Measurements from ENCODE around the gene SCD.

The SCD gene

DNA sequence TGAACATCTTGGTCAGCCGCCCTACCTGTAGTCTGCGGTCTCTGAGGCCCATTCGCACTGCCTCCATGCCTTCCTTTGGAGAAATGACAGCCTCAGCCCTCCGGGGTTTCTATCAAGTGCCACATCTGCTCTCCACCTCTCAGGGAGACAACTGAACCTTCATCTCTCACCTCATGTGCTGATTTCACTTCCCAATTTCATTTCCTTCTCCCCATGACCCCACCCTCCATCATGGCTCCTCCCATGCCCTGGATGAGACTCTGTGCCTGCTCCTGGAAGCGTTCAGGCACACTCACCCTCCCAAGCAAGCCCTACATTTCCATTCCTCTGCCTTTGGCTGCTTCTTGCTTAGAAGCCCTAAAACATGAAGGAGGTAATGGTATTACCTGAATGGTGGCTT is 7.8 kb upstream of the SCD start:
- Histone ChIP-seq H3K4me3 (ENCODE audit: severe bottlenecking) (no peak overlapping the region), H3K9me3 (ENCODE audit: severe bottlenecking) (no peaks in the 10 kb centered on the region), H3K27me3 (ENCODE audit: insufficient read depth, poor library complexity, severe bottlenecking) (no peaks in the 10 kb centered on the region), H3K4me1 (ENCODE audit: insufficient read depth, poor library complexity, severe bottlenecking) (no peaks in the 10 kb centered on the region), H3K27ac (ENCODE audit: poor library complexity, severe bottlenecking) (no peak overlapping the region), H3K36me3 (ENCODE audit: low read depth) (no peaks in the 10 kb centered on the region)
- TF ChIP-seq CTCF (IDR thresholded peaks at IDR 0.05; ENCODE audit: poor library complexity, severe bottlenecking) = no peak
- DNase-seq (ENCODE audit: low spot score) (no peak), ATAC-seq (ENCODE audit: low read depth) (no peak)

GRCh38 chr10:100340948-100341847 is 5.8 kb upstream of the SCD start:
- H3K4me3 ChIP-seq (ENCODE audit: severe bottlenecking) = no peak overlapping the region
- no peak for TF ChIP-seq CTCF (IDR thresholded peaks at IDR 0.05; ENCODE audit: poor library complexity, severe bottlenecking)
- H3K36me3 ChIP-seq (ENCODE audit: low read depth) = no peaks in the 10 kb centered on the region
- H3K4me1 ChIP-seq (ENCODE audit: insufficient read depth, poor library complexity, severe bottlenecking) = peaks cover 11% of the 10 kb centered on the region
- no peaks in the 10 kb centered on the region for H3K27me3 ChIP-seq (ENCODE audit: insufficient read depth, poor library complexity, severe bottlenecking)
- no peak overlapping the region for H3K27ac ChIP-seq (ENCODE audit: poor library complexity, severe bottlenecking)
- DNase-seq (ENCODE audit: low spot score) (no peak), ATAC-seq (ENCODE audit: low read depth) (no peak)
- H3K9me3 ChIP-seq (ENCODE audit: severe bottlenecking) = no peaks in the 10 kb centered on the region

DNA sequence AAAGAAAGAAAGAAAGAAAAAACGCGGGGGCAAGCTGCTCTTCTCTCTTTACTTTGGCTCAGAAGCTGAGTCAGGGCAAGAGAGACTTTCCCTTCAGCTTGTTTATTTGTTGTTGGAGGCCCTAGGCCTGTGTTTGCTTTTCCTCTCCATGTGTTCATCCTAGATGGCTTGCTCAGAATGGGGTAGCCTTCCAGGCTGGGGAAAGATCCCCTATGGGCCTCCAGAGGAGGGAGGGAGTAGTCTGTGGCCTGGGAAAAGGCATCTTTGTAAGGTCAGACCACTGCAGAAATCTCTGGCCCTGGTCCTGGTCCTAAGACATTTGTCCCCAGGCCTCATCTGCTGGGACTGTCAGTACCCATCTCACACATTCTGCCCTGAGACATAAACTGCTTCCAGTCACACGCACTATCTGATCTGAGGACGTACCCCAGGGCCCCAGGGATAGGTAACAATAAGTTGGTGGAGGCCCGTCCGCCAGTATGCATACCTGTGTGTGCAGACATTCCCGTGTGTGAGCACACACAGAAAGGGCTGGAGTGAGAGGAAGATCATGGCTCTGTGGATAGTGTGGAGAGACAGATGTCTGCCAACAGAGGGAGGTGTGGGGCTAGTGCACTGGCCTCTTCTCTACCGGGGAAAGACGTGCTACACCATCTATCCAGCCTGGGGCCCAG is 4.9 kb upstream of the SCD start:
- H3K4me3 ChIP-seq (ENCODE audit: severe bottlenecking) = no peak overlapping the region
- peaks cover 11% of the 10 kb centered on the region for H3K4me1 ChIP-seq (ENCODE audit: insufficient read depth, poor library complexity, severe bottlenecking)
- ATAC-seq (ENCODE audit: low read depth) (peak; percentile 64), DNase-seq (ENCODE audit: low spot score) (no peak)
- peak; percentile 87 for TF ChIP-seq CTCF (IDR thresholded peaks at IDR 0.05; ENCODE audit: poor library complexity, severe bottlenecking)
- H3K27me3 ChIP-seq (ENCODE audit: insufficient read depth, poor library complexity, severe bottlenecking) = no peaks in the 10 kb centered on the region
- no peak overlapping the region for H3K27ac ChIP-seq (ENCODE audit: poor library complexity, severe bottlenecking)
- no peaks in the 10 kb centered on the region for H3K36me3 ChIP-seq (ENCODE audit: low read depth)
- no peaks in the 10 kb centered on the region for H3K9me3 ChIP-seq (ENCODE audit: severe bottlenecking)

DNA sequence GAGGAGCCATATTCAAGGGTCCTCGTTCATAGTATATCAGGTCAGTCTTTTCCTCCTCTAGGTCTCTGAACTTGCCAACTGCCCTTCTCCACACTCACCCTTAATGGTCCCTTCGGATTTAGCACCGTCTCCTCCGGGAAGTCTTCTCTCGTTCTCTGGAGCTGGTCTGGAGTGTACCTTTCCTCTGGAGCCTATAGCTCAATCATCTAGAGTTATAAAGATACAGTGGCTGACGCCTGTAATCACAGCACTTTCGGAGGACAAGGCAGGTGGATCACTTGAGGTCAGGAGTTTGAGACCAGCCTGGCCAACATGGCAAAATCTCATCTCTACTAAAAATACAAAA is 4.4 kb upstream of the SCD start:
- Histone ChIP-seq H3K27ac (ENCODE audit: poor library complexity, severe bottlenecking) (no peak overlapping the region), H3K27me3 (ENCODE audit: insufficient read depth, poor library complexity, severe bottlenecking) (no peaks in the 10 kb centered on the region), H3K36me3 (ENCODE audit: low read depth) (peaks cover 4% of the 10 kb centered on the region), H3K4me1 (ENCODE audit: insufficient read depth, poor library complexity, severe bottlenecking) (peaks cover 11% of the 10 kb centered on the region), H3K4me3 (ENCODE audit: severe bottlenecking) (no peak overlapping the region), H3K9me3 (ENCODE audit: severe bottlenecking) (no peaks in the 10 kb centered on the region)
- peak; percentile 63 for TF ChIP-seq CTCF (IDR thresholded peaks at IDR 0.05; ENCODE audit: poor library complexity, severe bottlenecking)
- ATAC-seq (ENCODE audit: low read depth) (no peak), DNase-seq (ENCODE audit: low spot score) (no peak)
